ENCODE measurements around the gene PLEKHM3. TPM values are rescaled to one million over a fixed set of nuclear protein-coding genes. Genes with fewer than 3 reads are reported as not detected.

The PLEKHM3 gene
- total and polyA plus RNA-seq, 2 of the 13 experiments (the other 11 are each of a cell fraction or from before 2014, with no cell fraction given): 4.5 to 4.7 TPM

DNA sequence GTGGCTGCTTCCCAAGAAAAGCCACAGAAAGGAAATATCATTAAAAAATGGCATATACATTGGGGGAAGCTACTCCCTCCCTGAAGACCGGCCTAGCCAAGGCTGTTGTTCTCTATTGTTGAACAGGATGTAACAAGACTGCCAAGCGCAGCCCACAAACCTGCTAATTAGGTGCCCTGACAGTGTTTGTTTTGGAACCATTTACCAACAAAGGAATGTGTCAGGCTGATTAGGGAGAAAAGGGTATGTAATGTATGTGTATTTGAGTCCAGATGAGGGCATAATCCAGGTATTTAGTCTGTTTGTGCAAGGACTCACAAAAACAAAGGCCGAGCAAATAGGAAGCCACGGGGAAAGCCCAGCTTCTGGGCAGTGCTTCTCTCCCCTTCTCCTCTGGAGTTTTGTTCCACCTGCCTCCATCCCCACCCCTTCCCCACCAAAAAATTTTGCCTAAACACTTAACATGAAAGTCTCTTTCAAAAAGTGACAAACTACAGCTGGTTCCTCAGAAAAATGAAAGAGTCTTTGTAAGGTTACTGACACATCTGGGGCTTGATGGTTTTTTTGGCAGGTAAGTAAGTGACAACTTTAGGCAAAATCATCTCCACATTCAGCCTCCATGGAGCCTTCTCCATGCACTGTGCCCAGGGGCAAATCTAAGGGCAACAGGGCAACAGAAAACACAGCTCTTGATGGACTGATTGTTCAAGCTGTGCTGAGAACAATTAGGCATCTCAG is 177.4 kb downstream of the PLEKHM3 start:
- in situ Hi-C loops (cut with HindIII; ENCODE audit: extremely low pct_ligation_motif_present, low pct_unique_long_range_greater_than_20kb): no loop called here
- POLR2A ChIA-PET: interaction anchor here (0.8 to 8.0 kb wide), 43 partner anchors 9 to 223 kb away, joined by 3 to 303 read pairs (median 6); partner anchors contain the start of genes CCNYL1, FZD5, METTL21A and PLEKHM3
- TF ChIP-seq SIN3B (IDR thresholded peaks at IDR 0.05; ENCODE audit: low read length) (no peak), HDAC1 (CRISPR knock-in tag; IDR thresholded peaks at IDR 0.05) (peak; percentile 25; the same call in 1 of the 2 replicates), ZSCAN20 (CRISPR knock-in tag; IDR thresholded peaks at IDR 0.05; ENCODE audit: borderline replicate concordance) (no peak), POLR2AphosphoS5 (IDR thresholded peaks at IDR 0.05; ENCODE audit: low read depth, low read length) (0 out of 2 replicates have a peak, but pooled peaks have one; percentile 11), HES4 (CRISPR knock-in tag; IDR thresholded peaks at IDR 0.05; ENCODE audit: borderline replicate concordance) (no peak), ZKSCAN5 (CRISPR knock-in tag; IDR thresholded peaks at IDR 0.05) (no peak), ZKSCAN1 (IDR thresholded peaks at IDR 0.05; ENCODE audit: low read length) (no peak), ZNF615 (CRISPR knock-in tag; IDR thresholded peaks at IDR 0.05; ENCODE audit: borderline replicate concordance) (peak; percentile 54; the same call in 1 of the 2 replicates), JUNB (CRISPR knock-in tag; IDR thresholded peaks at IDR 0.05; ENCODE audit: borderline replicate concordance) (peak; percentile 53; the same call in 1 of the 2 replicates), ZMYM4 (CRISPR knock-in tag; IDR thresholded peaks at IDR 0.05) (peak; percentile 48; the same call in 1 of the 2 replicates), ZNF558 (CRISPR knock-in tag; IDR thresholded peaks at IDR 0.05; ENCODE audit: borderline replicate concordance) (no peak), YEATS4 (CRISPR knock-in tag; IDR thresholded peaks at IDR 0.05; ENCODE audit: borderline replicate concordance) (peak; percentile 36), MLLT10 (CRISPR knock-in tag; IDR thresholded peaks at IDR 0.05) (no peak), RBAK (CRISPR knock-in tag; IDR thresholded peaks at IDR 0.05) (no peak), ZNF773 (CRISPR knock-in tag; IDR thresholded peaks at IDR 0.05; ENCODE audit: borderline replicate concordance) (no peak)
- TF ChIP-seq, protein P1, sequence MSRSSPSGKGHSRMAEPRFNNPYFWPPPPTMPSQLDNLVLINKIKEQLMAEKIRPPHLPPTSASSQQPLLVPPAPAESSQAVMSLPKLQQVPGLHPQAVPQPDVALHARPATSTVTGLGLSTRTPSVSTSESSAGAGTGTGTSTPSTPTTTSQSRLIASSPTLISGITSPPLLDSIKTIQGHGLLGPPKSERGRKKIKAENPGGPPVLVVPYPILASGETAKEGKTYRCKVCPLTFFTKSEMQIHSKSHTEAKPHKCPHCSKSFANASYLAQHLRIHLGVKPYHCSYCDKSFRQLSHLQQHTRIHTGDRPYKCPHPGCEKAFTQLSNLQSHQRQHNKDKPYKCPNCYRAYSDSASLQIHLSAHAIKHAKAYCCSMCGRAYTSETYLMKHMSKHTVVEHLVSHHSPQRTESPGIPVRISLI (CRISPR knock-in tag; IDR thresholded peaks at IDR 0.05; ENCODE audit: borderline replicate concordance): 0 out of 2 replicates have a peak, but pooled peaks have one; percentile 23
- TF ChIP-seq, protein P2, sequence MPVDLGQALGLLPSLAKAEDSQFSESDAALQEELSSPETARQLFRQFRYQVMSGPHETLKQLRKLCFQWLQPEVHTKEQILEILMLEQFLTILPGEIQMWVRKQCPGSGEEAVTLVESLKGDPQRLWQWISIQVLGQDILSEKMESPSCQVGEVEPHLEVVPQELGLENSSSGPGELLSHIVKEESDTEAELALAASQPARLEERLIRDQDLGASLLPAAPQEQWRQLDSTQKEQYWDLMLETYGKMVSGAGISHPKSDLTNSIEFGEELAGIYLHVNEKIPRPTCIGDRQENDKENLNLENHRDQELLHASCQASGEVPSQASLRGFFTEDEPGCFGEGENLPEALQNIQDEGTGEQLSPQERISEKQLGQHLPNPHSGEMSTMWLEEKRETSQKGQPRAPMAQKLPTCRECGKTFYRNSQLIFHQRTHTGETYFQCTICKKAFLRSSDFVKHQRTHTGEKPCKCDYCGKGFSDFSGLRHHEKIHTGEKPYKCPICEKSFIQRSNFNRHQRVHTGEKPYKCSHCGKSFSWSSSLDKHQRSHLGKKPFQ (CRISPR knock-in tag; IDR thresholded peaks at IDR 0.05; ENCODE audit: insufficient replicate concordance): no peak
- TF ChIP-seq, protein P3, sequence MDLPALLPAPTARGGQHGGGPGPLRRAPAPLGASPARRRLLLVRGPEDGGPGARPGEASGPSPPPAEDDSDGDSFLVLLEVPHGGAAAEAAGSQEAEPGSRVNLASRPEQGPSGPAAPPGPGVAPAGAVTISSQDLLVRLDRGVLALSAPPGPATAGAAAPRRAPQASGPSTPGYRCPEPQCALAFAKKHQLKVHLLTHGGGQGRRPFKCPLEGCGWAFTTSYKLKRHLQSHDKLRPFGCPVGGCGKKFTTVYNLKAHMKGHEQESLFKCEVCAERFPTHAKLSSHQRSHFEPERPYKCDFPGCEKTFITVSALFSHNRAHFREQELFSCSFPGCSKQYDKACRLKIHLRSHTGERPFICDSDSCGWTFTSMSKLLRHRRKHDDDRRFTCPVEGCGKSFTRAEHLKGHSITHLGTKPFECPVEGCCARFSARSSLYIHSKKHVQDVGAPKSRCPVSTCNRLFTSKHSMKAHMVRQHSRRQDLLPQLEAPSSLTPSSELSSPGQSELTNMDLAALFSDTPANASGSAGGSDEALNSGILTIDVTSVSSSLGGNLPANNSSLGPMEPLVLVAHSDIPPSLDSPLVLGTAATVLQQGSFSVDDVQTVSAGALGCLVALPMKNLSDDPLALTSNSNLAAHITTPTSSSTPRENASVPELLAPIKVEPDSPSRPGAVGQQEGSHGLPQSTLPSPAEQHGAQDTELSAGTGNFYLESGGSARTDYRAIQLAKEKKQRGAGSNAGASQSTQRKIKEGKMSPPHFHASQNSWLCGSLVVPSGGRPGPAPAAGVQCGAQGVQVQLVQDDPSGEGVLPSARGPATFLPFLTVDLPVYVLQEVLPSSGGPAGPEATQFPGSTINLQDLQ (CRISPR knock-in tag; IDR thresholded peaks at IDR 0.05): no peak

More for the DNA sequence above, 177.4 kb downstream of the PLEKHM3 start:
- ATAC-seq: peak; percentile 83
- peak overlapping the region; percentile 13 to 27 (median 25); a peak in 3 of 6 replicates for H3K4me3 ChIP-seq (replicated peaks in 1 of 3; ENCODE audit: insufficient read depth in 1 of 3, low read depth in 2 of 3, low read length in 3 of 3)
- DNase-seq (ENCODE audit: low spot score): peak; percentile 99
- no peaks in the 10 kb centered on the region for H4K20me1 ChIP-seq (ENCODE audit: insufficient read depth, low read length)
- no peaks in the 10 kb centered on the region for H3K79me2 ChIP-seq (ENCODE audit: insufficient read depth, low read length)
- H3K9me3 ChIP-seq (ENCODE audit: low read length): no peaks in the 10 kb centered on the region
- BruUV-seq (replicated peaks): no TSS peak
- H3K27me3 ChIP-seq (ENCODE audit: control insufficient read depth in 1 of 2, insufficient read depth in 2 of 2, low read length in 2 of 2): no peaks in the 10 kb centered on the region
- peaks cover 81% of the 10 kb centered on the region for H3K4me1 ChIP-seq (ENCODE audit: insufficient read depth, low read length)
- peak overlapping the region; percentile 97 for H3K27ac ChIP-seq (ENCODE audit: extremely low read length, insufficient read depth, low read length)
- H3K36me3 ChIP-seq (replicated peaks in 1 of 2; ENCODE audit: control insufficient read depth in 1 of 2, insufficient read depth in 2 of 2, low read length in 2 of 2): no peaks in the 10 kb centered on the region
- CTCF ChIA-PET (ENCODE audit: low intra/inter-chr PET ratio, low total read pairs): interaction anchor here (1.2 kb wide), 1 partner anchor 80 kb away, joined by 3 read pairs; no protein-coding TSS in a partner anchor
- peak overlapping the region; percentile 76 for H3K4me2 ChIP-seq (ENCODE audit: low read depth, low read length)
- peak; percentile 63 for FAIRE-seq
- intact Hi-C loops (cut with micrococcal nuclease; ENCODE audit: unreplicated experiment): loop anchor here (1.0 to 10.0 kb wide), 10 partner anchors 22 to 323 kb away; partner anchors contain the start of genes CREB1 and FZD5
- WGBS (ENCODE audit: low lambda C conversion rate): 0% methylated on average over 4 of the region's 4 CpGs
- peak overlapping the region; percentile 76 for H3K9ac ChIP-seq (ENCODE audit: insufficient read depth, low read depth, low read length)
- no peak overlapping the region for H2AFZ ChIP-seq (ENCODE audit: low read length)

All from HepG2 (cell line).